HEK293 (cell line): Measurements from ENCODE around the gene PLCB1.

Experiments used
- AEBP2 ChIP-seq: fragments of 450-650 bp; formaldehyde crosslinking; IDR thresholded peaks from 2 replicates; pipeline ENCODE4 v1.5.1; 2016; ENCODE audit warnings: missing biosample characterization, missing genetic modification characterization, borderline replicate concordance
- CTCF ChIP-seq: fragments of 450-650 bp; formaldehyde crosslinking; IDR thresholded peaks from 2 replicates; pipeline ENCODE4 v1.5.1; 2016; ENCODE audit warnings: missing biosample characterization, missing genetic modification characterization
- PRDM10 ChIP-seq: fragments of 450-650 bp; formaldehyde crosslinking; IDR thresholded peaks from 2 replicates; pipeline ENCODE4 v1.5.1; 2016; ENCODE audit warnings: missing biosample characterization, missing genetic modification characterization
- REST ChIP-seq: fragments of 450-650 bp; formaldehyde crosslinking; IDR thresholded peaks from 2 replicates; pipeline ENCODE4 v1.5.1; 2016; ENCODE audit warnings: missing biosample characterization, missing genetic modification characterization
- TCF7L2 ChIP-seq: IDR thresholded peaks from 2 replicates; pipeline ENCODE4 v1.6.1; 2011; ENCODE audit warnings: low read depth, mild to moderate bottlenecking, inconsistent platforms, low read length, moderate library complexity, borderline replicate concordance
- YY1 ChIP-seq: fragments of 450-650 bp; formaldehyde crosslinking; IDR thresholded peaks from 2 replicates; pipeline ENCODE4 v1.5.1; 2018; ENCODE audit warnings: missing biosample characterization, missing genetic modification characterization
- ZNF10 ChIP-seq: fragments of 450-650 bp; formaldehyde crosslinking; IDR thresholded peaks from 2 replicates; pipeline ENCODE4 v1.5.1; 2017; ENCODE audit warnings: missing biosample characterization, missing genetic modification characterization
- ZNF341 ChIP-seq: fragments of 450-650 bp; formaldehyde crosslinking; IDR thresholded peaks from 2 replicates; pipeline ENCODE4; 2016; ENCODE audit warnings: low read depth, missing biosample characterization, missing genetic modification characterization
- ZNF449 ChIP-seq: fragments of 450-650 bp; formaldehyde crosslinking; IDR thresholded peaks from 2 replicates; pipeline ENCODE4 v1.5.1; 2017; ENCODE audit warnings: missing biosample characterization, mild to moderate bottlenecking, missing genetic modification characterization, moderate library complexity
- ZNF514 ChIP-seq: fragments of 450-650 bp; formaldehyde crosslinking; IDR thresholded peaks from 2 replicates; pipeline ENCODE4 v1.5.1; 2016; ENCODE audit warnings: missing biosample characterization, missing genetic modification characterization
- ZNF580 ChIP-seq: fragments of 450-650 bp; formaldehyde crosslinking; IDR thresholded peaks from 2 replicates; pipeline ENCODE4 v1.5.1; 2016; ENCODE audit warnings: missing biosample characterization, missing genetic modification characterization
- ZNF707 ChIP-seq: fragments of 450-650 bp; formaldehyde crosslinking; IDR thresholded peaks from 2 replicates; pipeline ENCODE4 v1.5.1; 2016; ENCODE audit warnings: missing biosample characterization, missing genetic modification characterization
- ZNF768 ChIP-seq: fragments of 450-650 bp; formaldehyde crosslinking; IDR thresholded peaks from 2 replicates; pipeline ENCODE4 v1.5.1; 2018; ENCODE audit warnings: missing biosample characterization, mild to moderate bottlenecking, missing genetic modification characterization
- ZSCAN30 ChIP-seq: fragments of 450-650 bp; IDR thresholded peaks from 2 replicates; pipeline ENCODE4 v1.5.1; 2018; ENCODE audit warnings: missing biosample characterization, mild to moderate bottlenecking, missing genetic modification characterization, moderate library complexity

GRCh38 chr20:8389381-8390036 lies 257.4 kb downstream of the PLCB1 start:
- no peak for TF ChIP-seq TCF7L2
- TF ChIP-seq ZNF341 (tag by site-specific recombination), result no peak
- TF ChIP-seq ZNF707 (tag by site-specific recombination), result no peak
- TF ChIP-seq PRDM10 (tag by site-specific recombination), result no peak
- no peak for TF ChIP-seq CTCF
- TF ChIP-seq REST, result no peak
- no peak for TF ChIP-seq YY1 (tag by site-specific recombination)
- no peak for TF ChIP-seq AEBP2 (tag by site-specific recombination)
- TF ChIP-seq ZSCAN30 (tag by site-specific recombination), result no peak
- no peak for TF ChIP-seq ZNF514 (tag by site-specific recombination)
- no peak for TF ChIP-seq ZNF10 (tag by site-specific recombination)
- TF ChIP-seq ZNF580 (tag by site-specific recombination), result no peak
- no peak for TF ChIP-seq ZNF768
- no peak for TF ChIP-seq ZNF449 (tag by site-specific recombination)
